Loucy (cell line): ENCODE results near the gene EXTL1.

Source experiments
- CTCF ChIP-seq: fragments of 200-600 bp; sonication (generic); conservative IDR thresholded peaks from 2 replicates; pipeline ENCODE4 v1.5.1; 2014; ENCODE audit warnings: mild to moderate bottlenecking, antibody characterized with exemption, low read length
- EZH2phosphoT487 ChIP-seq: fragments of 200-600 bp; IDR thresholded peaks from 2 replicates; pipeline ENCODE4 v1.6.1; 2018; ENCODE audit warnings: antibody characterized with exemption, mild to moderate bottlenecking, moderate library complexity, borderline replicate concordance

DNA sequence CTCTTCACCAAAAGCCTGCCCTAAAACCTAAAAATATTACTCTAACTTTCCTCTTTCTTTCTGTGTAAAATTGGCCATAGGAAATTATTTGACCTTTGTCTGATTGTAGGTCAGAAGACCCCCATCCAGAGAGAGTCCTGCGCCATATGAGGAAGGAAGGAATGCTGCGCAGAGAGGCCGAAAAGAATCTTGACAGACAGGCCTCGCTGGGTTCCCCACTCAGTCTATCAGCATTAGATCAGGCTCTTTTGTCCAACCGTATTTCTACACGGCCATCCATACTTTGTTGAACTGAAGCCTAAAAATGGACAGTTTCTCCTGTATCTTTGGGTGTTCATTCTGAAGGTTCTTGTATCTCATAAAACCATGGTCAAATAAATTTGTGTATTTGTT lies 28.7 kb downstream of the EXTL1 start:
- no peak for TF ChIP-seq CTCF
- no peak for TF ChIP-seq EZH2phosphoT487
